ENCODE results near the gene ATP6V0E1. TPM values are rescaled to one million over a fixed set of nuclear protein-coding genes. Genes with fewer than 3 reads are reported as not detected.

ATP6V0E1 gene
- polyA plus RNA-seq, 1 donor from 2014 or later: 53.0 TPM

GRCh38 chr5:172972552-172972951 lies 11.0 kb upstream of the ATP6V0E1 start:
- Histone ChIP-seq H3F3A (ENCODE audit: insufficient read depth, low read length, poor library complexity, severe bottlenecking) (no peaks in the 10 kb centered on the region), H3K27ac (ENCODE audit: low read length) (no peak overlapping the region), H3K4me2 (ENCODE audit: low read length) (no peak overlapping the region), H3K79me2 (replicated peaks; ENCODE audit: insufficient read depth, low read length) (no peaks in the 10 kb centered on the region), H3K9ac (ENCODE audit: low read length) (no peak overlapping the region), H3K9me3 (ENCODE audit: low read length) (no peaks in the 10 kb centered on the region), H3K9me2 (ENCODE audit: insufficient read depth, low read length) (no peaks in the 10 kb centered on the region), H2AFZ (ENCODE audit: low read depth, low read length) (no peak overlapping the region), H3K27me3 (ENCODE audit: insufficient read depth, low read depth, low read length) (no peaks in the 10 kb centered on the region), H3K36me3 (ENCODE audit: insufficient read depth, low read length) (no peaks in the 10 kb centered on the region), H4K20me1 (ENCODE audit: insufficient read depth) (no peaks in the 10 kb centered on the region), H3K4me3 (ENCODE audit: low read length) (no peak overlapping the region)
- no peak for TF ChIP-seq SMC3 (conservative IDR thresholded peaks at IDR 0.05; ENCODE audit: poor library complexity)
- no peak for TF ChIP-seq RAD21 (conservative IDR thresholded peaks at IDR 0.05)
- no peak for TF ChIP-seq CTCF (IDR thresholded peaks at IDR 0.05; ENCODE audit: poor library complexity, severe bottlenecking)
- TF ChIP-seq EP300 (conservative IDR thresholded peaks at IDR 0.05; ENCODE audit: poor library complexity, severe bottlenecking): no peak
- TF ChIP-seq EZH2 (IDR thresholded peaks at IDR 0.05; ENCODE audit: borderline replicate concordance, insufficient read depth, low read length, poor library complexity, severe bottlenecking): no peak

- H3K27ac ChIP-seq (ENCODE audit: low read length): no peak overlapping the region
- TF ChIP-seq CTCF (IDR thresholded peaks at IDR 0.05; ENCODE audit: poor library complexity, severe bottlenecking) (no peak), EP300 (conservative IDR thresholded peaks at IDR 0.05; ENCODE audit: poor library complexity, severe bottlenecking) (no peak), POLR2AphosphoS5 (IDR thresholded peaks at IDR 0.05) (no peak), RAD21 (conservative IDR thresholded peaks at IDR 0.05) (no peak), EZH2 (IDR thresholded peaks at IDR 0.05; ENCODE audit: borderline replicate concordance, insufficient read depth, low read length, poor library complexity, severe bottlenecking) (no peak), SMC3 (conservative IDR thresholded peaks at IDR 0.05; ENCODE audit: poor library complexity) (no peak), MXI1 (conservative IDR thresholded peaks at IDR 0.05; ENCODE audit: poor library complexity, severe bottlenecking) (no peak), REST (IDR thresholded peaks at IDR 0.05; ENCODE audit: borderline replicate concordance) (no peak), TAF1 (IDR thresholded peaks at IDR 0.05; ENCODE audit: low read depth) (no peak)
- H3K36me3 ChIP-seq (ENCODE audit: insufficient read depth, low read length): no peaks in the 10 kb centered on the region
- H3K9me3 ChIP-seq (ENCODE audit: low read length): no peaks in the 10 kb centered on the region
- no peak overlapping the region for H3K9ac ChIP-seq (ENCODE audit: low read length)
- H2AFZ ChIP-seq (ENCODE audit: low read depth, low read length): no peak overlapping the region
- no peaks in the 10 kb centered on the region for H3K79me2 ChIP-seq (replicated peaks; ENCODE audit: insufficient read depth, low read length)
- H3K4me3 ChIP-seq (ENCODE audit: low read length): no peak overlapping the region
- no peaks in the 10 kb centered on the region for H4K20me1 ChIP-seq (ENCODE audit: insufficient read depth)
- no peaks in the 10 kb centered on the region for H3F3A ChIP-seq (ENCODE audit: insufficient read depth, low read length, poor library complexity, severe bottlenecking)
- no peaks in the 10 kb centered on the region for H3K27me3 ChIP-seq (ENCODE audit: insufficient read depth, low read depth, low read length)
- H3K4me2 ChIP-seq (ENCODE audit: low read length): no peak overlapping the region
- no peaks in the 10 kb centered on the region for H3K9me2 ChIP-seq (ENCODE audit: insufficient read depth, low read length)
Observed at GRCh38 chr5:172973127-172973916, 10.2 kb upstream of the ATP6V0E1 start.
